DOHH2 (cell line): ENCODE data around the gene FAM78A.

Experiments
- H3F3A ChIP-seq: fragments of 200-600 bp; sonication (generic), shearing (Covaris generic); 2 replicates; pipeline ENCODE4 v1.6.0; 2016; ENCODE audit warnings: antibody characterized with exemption, mild to moderate bottlenecking; ENCODE audit not compliant: control insufficient read depth, insufficient read depth
- H3K27ac ChIP-seq: fragments of 200-600 bp; sonication (generic); 2 replicates; pipeline ENCODE4 v1.5.1; 2014; ENCODE audit warnings: low read depth, mild to moderate bottlenecking, low read length, moderate library complexity
- H3K27me3 ChIP-seq: fragments of 200-600 bp; sonication (generic); 2 replicates; pipeline ENCODE4 v1.6.1; 2014; ENCODE audit warnings: mild to moderate bottlenecking, low read length, mixed read lengths; ENCODE audit not compliant: control insufficient read depth
- H3K36me3 ChIP-seq: fragments of 200-600 bp; sonication (generic); 2 replicates; pipeline ENCODE4 v1.6.1; 2014; ENCODE audit warnings: mild to moderate bottlenecking, low read length, moderate library complexity, mixed read lengths; ENCODE audit not compliant: control insufficient read depth
- H3K4me1 ChIP-seq: fragments of 200-600 bp; sonication (generic); 2 replicates; pipeline ENCODE4 v1.6.1; 2014; ENCODE audit warnings: mild to moderate bottlenecking, low read length, mixed read lengths; ENCODE audit not compliant: control insufficient read depth
- H3K4me2 ChIP-seq: fragments of 200-600 bp; sonication (generic); 2 replicates; pipeline ENCODE4 v1.6.0; 2014; ENCODE audit warnings: mild to moderate bottlenecking, low read length, moderate library complexity
- H3K4me3 ChIP-seq: fragments of 200-600 bp; sonication (generic); 2 replicates; pipeline ENCODE4 v1.5.1; 2014; ENCODE audit warnings: mild to moderate bottlenecking, low read length, mixed read lengths
- H3K79me2 ChIP-seq: fragments of 200-600 bp; sonication (generic); 2 replicates; pipeline ENCODE4 v1.6.1; 2014; ENCODE audit warnings: mild to moderate bottlenecking, low read length, mixed read lengths; ENCODE audit not compliant: control insufficient read depth
- H3K9me2 ChIP-seq: fragments of 200-600 bp; sonication (generic); replicated peaks from 2 replicates; pipeline ENCODE4 v1.6.1; 2014; ENCODE audit warnings: mild to moderate bottlenecking, low read length, mixed read lengths; ENCODE audit not compliant: control insufficient read depth
- H3K9me3 ChIP-seq: fragments of 200-600 bp; sonication (generic); 2 replicates; pipeline ENCODE4 v1.6.1; 2014; ENCODE audit warnings: antibody characterized with exemption, low read length, mixed read lengths; ENCODE audit not compliant: control insufficient read depth, insufficient read depth
- H4K20me1 ChIP-seq: fragments of 200-600 bp; sonication (generic); 2 replicates; pipeline ENCODE4 v1.6.0; 2014; ENCODE audit warnings: low read depth, mild to moderate bottlenecking, antibody characterized with exemption, low read length, moderate library complexity; ENCODE audit not compliant: control insufficient read depth, insufficient read depth
- CTCF ChIP-seq: fragments of 200-600 bp; sonication (generic); IDR thresholded peaks from one replicate; pipeline ENCODE4 v1.5.1; 2014; ENCODE audit warnings: antibody characterized with exemption, mild to moderate bottlenecking, low read depth, low read length; ENCODE audit not compliant: poor library complexity, severe bottlenecking
- EZH2phosphoT487 ChIP-seq: fragments of 200-600 bp; sonication (generic); IDR thresholded peaks from 2 replicates; pipeline ENCODE4 v1.6.1; 2017; ENCODE audit warnings: borderline replicate concordance, mild to moderate bottlenecking, antibody characterized with exemption, low read length, moderate library complexity, mixed read lengths

FAM78A gene

GRCh38 chr9:131287359-131287758 lies 11.0 kb upstream of the FAM78A start:
- H3K9me3 ChIP-seq, result no peaks in the 10 kb centered on the region
- H3K4me2 ChIP-seq, result no peak overlapping the region
- no peak overlapping the region for H3K4me3 ChIP-seq
- H3K27ac ChIP-seq, result no peak overlapping the region
- no peak for TF ChIP-seq EZH2phosphoT487
- no peak for TF ChIP-seq CTCF
- no peaks in the 10 kb centered on the region for H3K27me3 ChIP-seq
- H3K36me3 ChIP-seq, result no peaks in the 10 kb centered on the region
- no peaks in the 10 kb centered on the region for H3K9me2 ChIP-seq
- H3K4me1 ChIP-seq, result peaks cover 5% of the 10 kb centered on the region; the same call in 1 of the 2 replicates
- no peaks in the 10 kb centered on the region for H3F3A ChIP-seq
- no peaks in the 10 kb centered on the region for H4K20me1 ChIP-seq
- H3K79me2 ChIP-seq, result no peaks in the 10 kb centered on the region

- no peaks in the 10 kb centered on the region for H3K9me3 ChIP-seq
- no peaks in the 10 kb centered on the region for H3K27me3 ChIP-seq
- no peak overlapping the region for H3K4me2 ChIP-seq
- H3K4me3 ChIP-seq, result no peak overlapping the region
- no peaks in the 10 kb centered on the region for H3F3A ChIP-seq
- H3K4me1 ChIP-seq, result peaks cover 3% of the 10 kb centered on the region; the same call in 1 of the 2 replicates
- no peaks in the 10 kb centered on the region for H3K9me2 ChIP-seq
- no peak overlapping the region for H3K27ac ChIP-seq
- no peak for TF ChIP-seq EZH2phosphoT487
- TF ChIP-seq CTCF, result no peak
- H3K36me3 ChIP-seq, result no peaks in the 10 kb centered on the region
- no peaks in the 10 kb centered on the region for H3K79me2 ChIP-seq
- H4K20me1 ChIP-seq, result no peaks in the 10 kb centered on the region
Measured at GRCh38 chr9:131284856-131285255, 8.5 kb upstream of the FAM78A start.

- TF ChIP-seq EZH2phosphoT487, result no peak
- TF ChIP-seq CTCF, result no peak
- H3K4me3 ChIP-seq, result no peak overlapping the region
- no peak overlapping the region for H3K27ac ChIP-seq
- peaks cover 3% of the 10 kb centered on the region for H3F3A ChIP-seq
- H3K27me3 ChIP-seq, result no peaks in the 10 kb centered on the region
- no peak overlapping the region for H3K4me2 ChIP-seq
- H3K9me3 ChIP-seq, result no peaks in the 10 kb centered on the region
- no peaks in the 10 kb centered on the region for H3K36me3 ChIP-seq
- no peaks in the 10 kb centered on the region for H3K79me2 ChIP-seq
- H4K20me1 ChIP-seq, result no peaks in the 10 kb centered on the region
- H3K4me1 ChIP-seq, result peaks cover 11% of the 10 kb centered on the region
- H3K9me2 ChIP-seq, result no peaks in the 10 kb centered on the region
Measured at GRCh38 chr9:131282688-131283422, 6.5 kb upstream of the FAM78A start.
